SK-N-SH (cell line): ENCODE measurements around the gene BARHL2. TPM values are rescaled to one million over a fixed set of nuclear protein-coding genes. Genes with fewer than 3 reads are reported as not detected.

ENCODE experiments used
- CTCF ChIA-PET: fragments of 300-600, 350-600 bp; formaldehyde crosslinking; extraction: SDS; loops from one replicate; lab custom pipeline; 2021; lab: Yijun Ruan, JAX
- POLR2A ChIA-PET: fragments of 350-600 bp; sonication (Branson Sonifier 250); formaldehyde crosslinking; extraction: SDS; loops from one replicate; lab custom pipeline; 2020; ENCODE audit warnings: antibody characterized with exemption, inconsistent platforms; lab: Yijun Ruan, JAX
- DNase-seq: peaks from one replicate; pipeline ENCODE4 v3.0.0; 2012
- H2AFZ ChIP-seq: fragments of 200-600 bp; sonication (generic); 2 replicates; pipeline ENCODE4 v1.8.1; 2016; ENCODE audit warnings: antibody characterized with exemption, mild to moderate bottlenecking, low read depth
- H3F3A ChIP-seq: fragments of 200-600 bp; sonication (generic); replicated peaks from 2 replicates; pipeline ENCODE3; 2016; ENCODE audit warnings: antibody characterized with exemption, mild to moderate bottlenecking; ENCODE audit not compliant: insufficient read depth
- H3K27ac ChIP-seq, 2 experiments: fragments of 200-500 bp in 1 of 2; fragments of 200-600 bp in 1 of 2; sonication (Bioruptor generic) in 1 of 2; sonication (generic), shearing (Covaris generic) in 1 of 2; 2 replicates each; pipeline versions ENCODE4 v1.5.1 to v1.6.1; 2014 to 2016; ENCODE audit warnings: low read depth in 2 of 2, inconsistent platforms in 1 of 2, low read length in 1 of 2, mild to moderate bottlenecking in 1 of 2, mixed read lengths in 1 of 2
- H3K27me3 ChIP-seq: fragments of 200-600 bp; sonication (generic), shearing (Covaris generic); 2 replicates; pipeline ENCODE4 v1.6.1; 2016; ENCODE audit warnings: mixed run types; ENCODE audit not compliant: insufficient read depth
- H3K36me3 ChIP-seq, 2 experiments: fragments of 200-500 bp in 1 of 2; fragments of 200-600 bp in 1 of 2; sonication (Bioruptor generic) in 1 of 2; sonication (generic) in 1 of 2; replicated peaks in 1 of 2; 2 replicates each; pipeline versions ENCODE3 to v1.5.1; 2014 to 2016; ENCODE audit warnings: low read length in 1 of 2, mild to moderate bottlenecking in 1 of 2; ENCODE audit not compliant: insufficient read depth in 2 of 2, control insufficient read depth in 1 of 2
- H3K4me1 ChIP-seq, 2 experiments: fragments of 200-500 bp in 1 of 2; fragments of 200-600 bp in 1 of 2; sonication (Bioruptor generic) in 1 of 2; sonication (generic), shearing (Covaris generic) in 1 of 2; 2 replicates each; pipeline versions ENCODE4 v1.5.1 to v1.6.1; 2014 to 2016; ENCODE audit warnings: low read depth in 1 of 2, low read length in 1 of 2, mixed run types in 1 of 2; ENCODE audit not compliant: insufficient read depth in 2 of 2, control insufficient read depth in 1 of 2
- H3K4me2 ChIP-seq: fragments of 200-600 bp; sonication (generic), shearing (Covaris generic); 2 replicates; pipeline ENCODE4 v1.6.1; 2017; ENCODE audit warnings: mixed run types
- H3K4me3 ChIP-seq, 2 experiments: fragments of 200-500 bp in 1 of 2; fragments of 200-600 bp in 1 of 2; sonication (Bioruptor generic) in 1 of 2; sonication (generic), shearing (Covaris generic) in 1 of 2; 2 replicates each; pipeline versions ENCODE4 v1.5.1 to v1.8.1; 2014 to 2016; ENCODE audit warnings: low read depth in 2 of 2, inconsistent platforms in 1 of 2, low read length in 1 of 2, mild to moderate bottlenecking in 1 of 2, mixed read lengths in 1 of 2, moderate library complexity in 1 of 2
- H3K79me2 ChIP-seq: fragments of 200-600 bp; sonication (generic); 2 replicates; pipeline ENCODE4 v1.8.1; 2017; ENCODE audit warnings: mild to moderate bottlenecking; ENCODE audit not compliant: insufficient read depth
- H3K9ac ChIP-seq: fragments of 200-600 bp; sonication (generic); 2 replicates; pipeline ENCODE4 v1.6.1; 2017; ENCODE audit warnings: mixed run types
- H3K9me2 ChIP-seq: fragments of 200-600 bp; sonication (generic); 2 replicates; pipeline ENCODE4 v1.6.1; 2017; ENCODE audit warnings: mixed run types
- H3K9me3 ChIP-seq: fragments of 200-600 bp; sonication (generic); 2 replicates; pipeline ENCODE4 v1.6.1; 2017; ENCODE audit warnings: mixed run types, mild to moderate bottlenecking, moderate library complexity
- H4K20me1 ChIP-seq: fragments of 200-600 bp; sonication (generic); 2 replicates; pipeline ENCODE4 v1.6.1; 2017; ENCODE audit warnings: mild to moderate bottlenecking, mixed run types; ENCODE audit not compliant: insufficient read depth
- CTCF ChIP-seq: fragments of 200-600 bp; sonication (generic); IDR thresholded peaks from 2 replicates; pipeline ENCODE4 v1.6.1; 2017; ENCODE audit warnings: antibody characterized with exemption, mild to moderate bottlenecking, moderate library complexity
- EP300 ChIP-seq, 2 experiments: IDR thresholded peaks; 2 replicates each; pipeline versions ENCODE4 v1.4.0 to v1.6.1; 2012; ENCODE audit warnings: borderline replicate concordance in 1 of 2, low read depth in 1 of 2, low read length in 1 of 2
- GABPA ChIP-seq: IDR thresholded peaks from 2 replicates; pipeline ENCODE4 v1.4.0; 2012; ENCODE audit warnings: low read depth, mild to moderate bottlenecking
- JUND ChIP-seq: IDR thresholded peaks from 2 replicates; pipeline ENCODE4 v1.4.0; 2012
- MEF2A ChIP-seq: IDR thresholded peaks from 2 replicates; pipeline ENCODE4 v1.4.0; 2012; ENCODE audit warnings: low read depth, borderline replicate concordance
- NFIC ChIP-seq: IDR thresholded peaks from 2 replicates; pipeline ENCODE4 v1.4.0; 2012; ENCODE audit warnings: borderline replicate concordance
- NRF1 ChIP-seq: IDR thresholded peaks from 2 replicates; pipeline ENCODE4 v1.6.1; 2012; ENCODE audit warnings: low read depth, mild to moderate bottlenecking, low read length
- PBX3 ChIP-seq: IDR thresholded peaks from 2 replicates; pipeline ENCODE4; 2012
- RAD21 ChIP-seq: IDR thresholded peaks from 2 replicates; pipeline ENCODE4 v1.6.1; 2012; ENCODE audit warnings: mild to moderate bottlenecking, low read length
- REST ChIP-seq: IDR thresholded peaks from 2 replicates; pipeline ENCODE4 v1.6.1; 2012; ENCODE audit warnings: mild to moderate bottlenecking, low read depth, low read length, moderate library complexity
- SIN3A ChIP-seq: IDR thresholded peaks from 2 replicates; pipeline ENCODE4 v1.6.1; 2012; ENCODE audit warnings: low read depth, mild to moderate bottlenecking, low read length, moderate library complexity, borderline replicate concordance
- SMC3 ChIP-seq: IDR thresholded peaks from 2 replicates; pipeline ENCODE4 v1.6.1; 2012; ENCODE audit warnings: low read depth, low read length, improper control_type of control experiment
- TCF12 ChIP-seq: IDR thresholded peaks from 2 replicates; pipeline ENCODE4 v1.4.0; 2012
- TEAD4 ChIP-seq: IDR thresholded peaks from 2 replicates; pipeline ENCODE4 v1.4.0; 2012; ENCODE audit warnings: mild to moderate bottlenecking, borderline replicate concordance; ENCODE audit not compliant: insufficient read depth
- USF1 ChIP-seq: IDR thresholded peaks from 2 replicates; pipeline ENCODE4 v1.4.0; 2012; ENCODE audit warnings: low read depth, borderline replicate concordance
- WGBS: methylation state at CpG from one replicate; pipeline ENCODE4 v1.1.6; 2017; ENCODE audit warnings: low lambda C conversion rate; 5-methylcytosine and 5-hydroxymethylcytosine counted together
- polyA plus RNA-seq, 3 experiments: library from polyadenylated mRNA; depleted of rRNA; stranded (reverse); fragments of >200 nt; gene quantifications; 2 replicates each; pipeline ENCODE4 v1.2.3, GENCODE V29; 2012

Gene BARHL2
- polyA plus RNA-seq, 1 of the 3 experiments (the other 2 are of a cell fraction), result not detected

- WGBS, result 25% methylated on average over 3 of the region's 3 CpGs
- Histone ChIP-seq H3K36me3 (no peaks in the 10 kb centered on the region), H4K20me1 (no peaks in the 10 kb centered on the region), H3K9ac (no peak overlapping the region), H3K27ac (no peak overlapping the region), H3K4me1 (no peaks in the 10 kb centered on the region), H3F3A (no peaks in the 10 kb centered on the region), H3K9me3 (no peaks in the 10 kb centered on the region), H3K27me3 (no peaks in the 10 kb centered on the region), H3K9me2 (0 out of 2 replicates have a peak, but pooled peaks cover 3% of the 10 kb centered on the region), H3K4me3 (no peak overlapping the region), H3K4me2 (no peak overlapping the region), H3K79me2 (no peaks in the 10 kb centered on the region), H2AFZ (no peak overlapping the region)
- POLR2A ChIA-PET, result no interaction called here
- CTCF ChIA-PET, result interaction anchor here (0.6 to 1.0 kb wide), 2 partner anchors 10 to 47 kb away, joined by 3 read pairs; no protein-coding TSS in a partner anchor
- no peak for TF ChIP-seq CTCF
- TF ChIP-seq MEF2A, result no peak
- no peak for TF ChIP-seq PBX3
- TF ChIP-seq USF1, result no peak
- no peak for TF ChIP-seq REST
- TF ChIP-seq JUND, result no peak
- no peak for TF ChIP-seq EP300 (IDR thresholded peaks at IDR 0.05; ENCODE audit: borderline replicate concordance in 1 of 2, low read depth in 1 of 2, low read length in 1 of 2)
- TF ChIP-seq SMC3, result no peak
- no peak for TF ChIP-seq NFIC
- no peak for TF ChIP-seq NRF1
- no peak for TF ChIP-seq GABPA
- TF ChIP-seq SIN3A, result no peak
- no peak for TF ChIP-seq TCF12
- no peak for TF ChIP-seq TEAD4
- no peak for TF ChIP-seq RAD21
- DNase-seq, result no peak
Measured at GRCh38 chr1:90687747-90688146, 29.4 kb downstream of the BARHL2 start.
